AG08396 (cell line): ENCODE measurements around the gene LHB.
"Not testable (repeated sequence)": the region's sequence is repeated elsewhere in the genome, so short reads cannot be mapped to it uniquely, and the experiment has no call there.

Experiments used
- DNase-seq: peaks from one replicate; pipeline ENCODE4 v3.0.0; 2012; ENCODE audit warnings: low spot score, mixed read lengths

Gene LHB

DNA sequence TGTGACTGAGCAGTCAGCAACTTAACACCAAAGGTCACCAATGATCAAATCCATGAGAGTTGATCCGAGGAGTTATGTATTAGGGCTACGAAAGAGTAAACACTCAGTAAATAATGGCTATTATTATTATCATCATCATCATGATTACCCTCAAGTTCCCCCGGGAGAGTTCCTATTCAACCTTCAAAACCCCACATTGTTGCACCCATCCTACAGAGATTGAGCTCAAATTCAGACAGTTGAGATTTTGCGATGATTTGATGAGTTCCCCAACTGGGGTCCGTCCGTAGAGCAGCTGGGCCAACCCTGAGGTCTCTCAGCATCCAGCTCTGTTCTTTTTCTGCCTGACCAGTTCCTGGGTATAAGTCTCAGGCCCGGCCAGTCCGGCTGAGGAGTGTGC, 21.2 kb upstream of the LHB start:
- not testable (repeated sequence) for DNase-seq

DNA sequence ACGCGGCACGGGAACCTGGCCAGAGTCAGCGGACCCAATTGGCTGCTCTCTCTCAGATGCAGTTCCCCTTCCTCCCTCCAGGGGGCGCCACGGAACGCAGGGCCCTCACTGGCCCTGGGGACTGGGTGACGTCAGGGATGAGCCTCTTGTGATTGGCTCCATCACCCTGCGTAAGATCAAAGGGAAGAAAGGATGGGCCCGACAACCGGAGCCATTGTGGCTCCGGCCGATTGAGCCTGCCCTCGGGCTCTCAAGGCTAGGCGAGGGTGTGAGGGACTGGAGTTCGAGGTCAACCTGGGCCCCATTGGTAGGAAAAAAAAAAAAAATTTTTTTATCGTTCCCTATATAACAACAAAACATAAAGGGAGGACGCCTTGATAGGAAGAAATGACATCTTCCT, 19.9 kb upstream of the LHB start, which contains the start of gene CGB1:
Gene CGB1, minus strand, starts transcription at position 81 of the 400 bp plus-strand sequence. CDS start 184 bp downstream, outside the sequence.
- DNase-seq: not testable (repeated sequence)

DNA sequence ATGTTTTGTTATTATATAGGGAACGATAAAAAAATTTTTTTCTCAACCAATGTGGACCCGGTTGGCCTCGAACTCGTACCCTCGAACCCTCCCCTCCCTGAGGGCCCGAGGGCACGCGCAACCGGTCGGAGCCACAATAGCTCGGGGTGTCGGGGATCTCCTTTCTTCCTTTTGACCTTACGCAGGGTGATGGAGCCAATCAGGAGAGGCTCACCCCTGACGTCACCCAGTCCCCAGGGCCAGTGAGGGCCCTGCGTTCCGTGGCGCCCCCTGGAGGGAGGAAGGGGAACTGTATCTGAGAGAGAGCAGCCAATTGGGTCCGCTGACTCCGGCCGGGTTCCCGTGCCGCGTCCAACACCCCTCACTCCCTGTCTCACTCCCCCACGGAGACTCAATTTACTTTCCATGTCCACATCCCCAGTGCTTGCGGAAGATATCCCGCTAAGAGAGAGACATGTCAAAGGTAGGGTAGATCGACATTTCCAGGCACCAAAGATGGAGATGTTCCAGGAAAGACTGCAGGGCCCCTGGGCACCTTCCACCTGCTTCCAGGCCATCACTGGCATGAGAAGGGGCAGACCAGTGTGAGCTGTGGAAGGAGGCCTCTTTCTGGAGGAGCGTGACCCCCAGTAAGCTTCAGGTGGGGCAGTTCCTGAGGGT, 14.9 kb upstream of the LHB start, which contains the start of gene CGB2:
Gene CGB2, plus strand, starts transcription at position 249 of the 660 bp plus-strand sequence. Its CDS starts 206 bp downstream, at position 455.
- DNase-seq: not testable (repeated sequence)

DNA sequence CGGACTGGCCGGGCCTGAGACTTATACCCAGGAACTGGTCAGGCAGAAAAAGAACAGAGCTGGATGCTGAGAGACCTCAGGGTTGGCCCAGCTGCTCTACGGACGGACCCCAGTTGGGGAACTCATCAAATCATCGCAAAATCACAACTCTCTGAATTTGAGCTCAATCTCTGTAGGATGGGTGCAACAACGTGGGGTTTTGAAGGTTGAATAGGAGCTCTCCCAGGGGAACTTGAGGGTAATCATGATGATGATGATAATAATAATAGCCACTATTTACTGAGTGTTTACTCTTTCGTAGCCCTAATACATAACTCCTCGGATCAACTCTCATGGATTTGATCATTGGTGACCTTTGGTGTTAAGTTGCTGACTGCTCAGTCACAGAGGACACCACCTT, 13.4 kb upstream of the LHB start:
- DNase-seq: not testable (repeated sequence)

DNA sequence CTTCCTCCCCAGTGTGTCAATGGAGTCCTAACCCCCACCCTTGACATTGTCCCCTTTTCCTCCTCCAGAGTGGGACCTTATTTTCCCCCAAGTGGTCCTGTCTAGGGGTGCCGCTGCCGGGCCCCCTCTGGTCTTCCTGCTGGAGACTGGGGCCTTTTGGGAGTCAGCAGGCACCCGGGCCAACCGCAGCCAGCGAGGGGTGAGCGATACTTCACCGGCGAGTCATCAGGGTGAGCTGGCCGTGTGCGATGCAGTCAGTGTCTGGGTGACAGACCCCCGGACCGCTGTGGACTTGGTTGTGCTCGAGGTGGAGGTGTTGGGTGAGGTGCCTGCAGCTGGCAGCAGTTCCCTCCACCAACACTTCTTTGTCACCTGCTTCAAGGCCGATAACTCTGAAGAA, 12.9 kb upstream of the LHB start:
- not testable (repeated sequence) for DNase-seq

DNA sequence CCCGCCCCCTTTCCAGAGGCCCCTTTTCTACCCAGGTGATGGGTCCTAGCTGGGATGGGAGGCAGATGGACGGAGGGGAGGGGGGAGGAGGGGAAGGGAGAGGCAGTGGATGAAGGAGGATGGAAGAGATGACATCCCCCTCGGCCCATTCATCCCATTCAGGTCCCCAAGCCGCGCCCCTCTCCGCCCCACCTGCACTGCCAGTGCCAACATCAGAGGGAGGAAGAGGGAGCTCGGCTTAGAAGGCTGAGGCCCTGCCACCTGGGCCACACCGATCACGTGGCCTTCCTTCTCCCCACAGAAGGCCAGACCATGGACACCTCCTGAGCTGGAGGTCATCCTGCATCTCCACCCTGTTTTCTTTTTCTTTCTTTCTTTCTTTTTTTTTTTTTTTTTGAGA, 11.8 kb upstream of the LHB start:
- DNase-seq: not testable (repeated sequence)

DNA sequence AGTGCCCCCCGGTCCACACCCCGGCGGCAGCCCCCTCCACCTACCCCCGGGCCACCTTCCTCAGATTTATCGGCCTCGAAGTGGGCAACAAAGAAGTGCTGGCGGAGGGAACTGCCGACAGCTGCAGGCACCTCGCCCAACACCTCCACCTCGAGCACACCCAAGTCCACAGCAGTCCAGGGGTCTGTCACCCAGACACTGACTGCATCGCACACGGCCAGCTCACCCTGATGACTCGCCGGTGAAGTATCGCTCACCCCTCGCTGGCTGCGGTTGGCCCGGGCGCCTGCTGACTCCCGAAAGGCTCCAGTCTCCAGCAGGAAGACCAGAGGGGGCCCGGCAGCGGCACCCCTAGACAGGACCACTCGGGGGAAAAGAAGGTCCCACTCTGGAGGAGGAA, 8.7 kb upstream of the LHB start:
- not testable (repeated sequence) for DNase-seq

DNA sequence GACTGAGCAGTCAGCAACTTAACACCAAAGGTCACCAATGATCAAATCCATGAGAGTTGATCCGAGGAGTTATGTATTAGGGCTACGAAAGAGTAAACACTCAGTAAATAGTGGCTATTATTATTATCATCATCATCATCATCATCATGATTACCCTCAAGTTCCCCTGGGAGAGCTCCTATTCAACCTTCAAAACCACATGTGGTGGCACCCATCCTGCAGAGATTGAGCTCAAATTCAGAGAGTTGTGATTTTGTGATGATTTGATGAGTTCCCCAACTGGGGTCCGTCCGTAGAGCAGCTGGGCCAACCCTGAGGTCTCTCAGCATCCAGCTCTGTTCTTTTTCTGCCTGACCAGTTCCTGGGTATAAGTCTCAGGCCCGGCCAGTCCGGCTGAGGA, 8.2 kb upstream of the LHB start:
- DNase-seq: not testable (repeated sequence)

DNA sequence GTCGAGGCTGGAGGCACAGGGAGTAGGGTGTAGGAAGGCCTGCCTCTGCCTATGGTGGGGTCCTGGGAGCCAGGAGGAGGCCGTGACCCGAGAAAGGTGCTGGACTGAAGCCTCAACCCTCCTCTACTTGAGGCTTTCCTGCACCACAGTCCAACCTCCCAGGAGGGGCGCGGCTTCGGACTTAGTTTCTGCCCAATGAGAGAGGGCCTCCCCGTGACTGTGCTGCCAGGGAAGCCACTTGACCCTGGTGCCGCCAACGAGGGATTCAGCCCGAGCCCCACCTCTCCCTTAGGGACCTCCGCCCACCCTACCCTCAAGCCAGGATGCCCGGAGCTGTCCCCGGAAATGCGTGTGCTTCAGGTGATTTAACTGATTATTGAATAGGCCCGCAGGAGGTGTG, 7.3 kb upstream of the LHB start, which contains the start of gene CGB3:
Gene CGB3, minus strand, starts transcription at position 101 of the 400 bp plus-strand sequence. CDS start 362 bp downstream, outside the sequence.
- DNase-seq: not testable (repeated sequence)

DNA sequence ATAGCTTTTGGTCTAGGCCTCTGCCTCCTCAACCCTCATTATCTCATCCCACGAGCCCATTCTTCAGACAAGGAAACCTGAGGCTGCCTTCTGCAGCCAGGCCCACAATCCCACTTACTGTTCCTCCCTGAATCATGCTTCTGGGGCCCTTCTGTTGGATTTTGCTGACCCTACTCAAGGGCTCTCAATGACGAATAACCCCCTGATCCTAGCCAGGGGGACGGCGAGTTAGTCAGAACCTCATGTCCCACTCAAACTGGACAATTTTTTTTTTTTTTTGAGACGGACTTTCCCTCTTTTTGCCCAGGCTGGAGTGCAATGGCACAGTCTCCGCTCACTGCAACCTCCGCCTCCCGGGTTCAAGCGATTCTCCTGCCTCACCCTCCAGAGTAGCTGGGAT, 5.2 kb upstream of the LHB start:
- no peak for DNase-seq

DNA sequence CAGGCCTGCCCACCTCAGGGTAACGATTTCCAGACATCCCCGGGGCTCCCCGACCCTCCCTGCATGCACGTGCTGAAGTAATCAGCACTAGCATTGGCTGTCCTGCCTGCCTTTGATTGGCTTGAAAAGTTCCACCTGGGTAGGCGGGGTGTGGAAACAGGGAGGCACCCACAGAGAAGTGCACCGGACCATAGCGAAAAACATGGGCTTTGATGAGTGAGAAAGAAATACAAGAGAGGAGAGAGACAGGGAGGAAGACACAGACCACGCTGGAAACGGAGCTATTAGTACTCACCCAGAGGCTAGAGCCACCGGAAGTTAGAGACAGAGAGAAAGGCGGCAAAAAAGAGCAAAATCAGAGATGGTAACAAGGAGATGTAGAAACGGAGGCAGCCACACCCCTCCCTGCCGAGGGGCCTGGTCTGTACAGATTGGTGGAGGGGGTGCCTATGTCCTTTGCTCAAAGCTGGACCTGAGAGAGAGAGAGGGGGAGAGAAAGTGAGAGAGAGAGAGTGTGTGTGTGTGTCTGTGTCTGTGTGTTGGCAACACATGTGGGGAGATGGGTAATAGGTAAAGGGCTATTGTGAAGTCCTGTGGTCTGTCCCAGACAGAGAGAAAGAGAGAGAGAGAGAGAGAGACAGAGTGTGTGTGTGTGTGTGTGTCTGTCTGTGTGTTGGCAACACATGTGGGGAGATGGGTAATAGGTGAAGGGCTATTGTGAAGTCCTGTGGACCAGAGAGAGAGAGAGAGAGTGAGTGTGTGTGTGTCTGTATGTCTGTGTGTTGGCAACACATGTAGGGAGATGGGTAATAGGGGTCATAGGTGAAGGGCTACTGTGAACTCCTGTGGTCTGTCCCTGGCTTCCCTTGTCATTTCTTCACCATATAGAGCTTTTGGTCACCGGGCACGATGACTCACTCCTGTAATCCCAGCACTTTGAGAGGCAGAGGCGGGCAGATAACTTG, 4.3 kb upstream of the LHB start:
- no peak for DNase-seq

DNA sequence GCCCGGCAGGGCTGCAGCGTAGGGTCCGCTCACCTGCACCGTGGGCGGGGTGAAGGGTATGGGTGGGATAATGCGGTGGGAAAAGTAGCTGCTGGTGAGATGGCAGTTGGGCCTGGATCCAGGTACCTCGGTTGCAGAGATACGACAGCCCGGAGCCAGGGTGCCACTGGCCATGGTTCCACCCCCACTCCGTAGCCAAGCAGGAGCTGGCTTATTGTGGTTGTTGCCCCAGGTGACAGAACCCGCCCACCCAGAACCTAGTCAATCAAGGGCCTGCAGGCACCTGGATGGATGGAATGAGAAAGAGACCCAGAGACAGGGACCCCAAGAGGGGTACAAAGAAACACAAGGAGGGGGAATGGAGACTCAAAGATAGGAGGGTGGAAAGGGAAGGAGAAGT, 3.5 kb upstream of the LHB start:
- no peak for DNase-seq

DNA sequence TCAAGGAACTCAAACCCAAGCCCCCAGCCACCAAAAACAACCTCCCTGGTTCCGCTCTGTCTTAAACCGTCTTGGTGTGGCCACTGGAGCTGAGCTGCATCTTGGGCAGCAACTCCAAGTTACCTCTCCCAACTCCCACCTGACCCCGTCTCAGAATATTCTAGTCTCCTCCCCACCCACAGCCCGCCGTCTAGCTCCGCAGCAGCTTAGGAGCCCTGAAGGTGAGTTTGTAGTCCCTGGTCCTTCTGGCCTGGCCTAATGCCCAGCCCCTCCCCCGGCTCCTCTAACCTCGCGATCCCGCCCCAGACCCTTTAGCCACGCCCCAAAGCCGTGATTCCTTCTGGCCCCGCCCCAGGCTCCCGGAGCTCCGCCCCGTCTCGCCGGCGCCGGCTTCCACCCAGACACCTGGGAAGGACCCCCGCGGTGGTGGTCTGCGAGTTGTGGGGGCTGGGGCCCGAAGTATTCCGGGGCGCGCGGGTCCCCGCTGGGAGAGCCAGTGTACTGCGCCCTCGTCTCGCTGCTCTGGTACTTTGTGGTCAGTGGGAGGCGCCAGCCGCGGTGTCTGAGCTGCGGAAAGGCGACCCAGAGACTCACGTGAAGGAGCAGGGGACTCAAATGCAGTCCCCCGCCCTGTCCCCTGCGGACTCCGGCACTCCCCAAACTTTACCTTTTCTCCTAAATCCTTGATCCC, 2.5 kb upstream of the LHB start:
- DNase-seq: peak; percentile 61

DNA sequence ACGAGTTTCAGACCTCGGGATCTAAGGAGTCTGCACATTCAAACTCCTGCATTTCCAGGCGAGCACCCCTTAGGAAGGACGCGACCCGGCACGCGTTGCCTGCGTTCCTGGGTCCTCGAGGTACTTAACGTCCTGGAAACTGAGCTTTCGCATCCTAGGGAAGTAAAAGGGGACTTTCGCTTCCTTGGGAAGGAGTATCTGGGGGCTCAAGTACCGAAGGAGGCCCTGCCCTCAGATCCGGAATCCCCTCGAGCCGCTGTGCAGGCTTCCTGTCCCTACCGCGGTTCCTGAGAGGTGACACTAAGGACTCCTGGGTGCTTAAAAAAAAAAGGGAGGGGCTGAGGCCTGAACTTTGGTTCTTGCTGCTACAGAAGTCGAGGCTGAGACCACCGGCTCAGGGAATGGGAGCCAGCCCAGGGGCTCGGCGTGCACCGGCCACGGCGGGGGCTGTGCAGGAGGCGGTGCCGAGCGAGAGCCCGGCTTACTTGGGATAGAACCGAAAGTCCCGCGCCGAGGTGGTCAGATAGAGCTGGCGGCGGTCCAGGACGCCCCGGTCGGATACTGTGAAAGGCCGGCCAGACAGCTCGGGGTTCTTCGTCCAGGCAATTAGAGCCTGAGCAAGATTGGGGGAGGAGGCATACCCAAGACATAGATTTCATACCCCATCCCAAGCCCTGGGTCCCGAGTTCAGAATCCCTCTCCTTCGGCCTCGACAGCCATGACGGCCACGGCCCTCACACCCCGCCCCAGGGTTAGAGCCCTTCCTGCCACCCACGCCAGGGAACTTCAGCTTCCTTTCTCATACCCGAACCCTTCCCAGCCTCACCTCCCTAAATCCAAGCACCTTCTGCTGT, 1.7 kb upstream of the LHB start:
- DNase-seq: not testable (repeated sequence)

DNA sequence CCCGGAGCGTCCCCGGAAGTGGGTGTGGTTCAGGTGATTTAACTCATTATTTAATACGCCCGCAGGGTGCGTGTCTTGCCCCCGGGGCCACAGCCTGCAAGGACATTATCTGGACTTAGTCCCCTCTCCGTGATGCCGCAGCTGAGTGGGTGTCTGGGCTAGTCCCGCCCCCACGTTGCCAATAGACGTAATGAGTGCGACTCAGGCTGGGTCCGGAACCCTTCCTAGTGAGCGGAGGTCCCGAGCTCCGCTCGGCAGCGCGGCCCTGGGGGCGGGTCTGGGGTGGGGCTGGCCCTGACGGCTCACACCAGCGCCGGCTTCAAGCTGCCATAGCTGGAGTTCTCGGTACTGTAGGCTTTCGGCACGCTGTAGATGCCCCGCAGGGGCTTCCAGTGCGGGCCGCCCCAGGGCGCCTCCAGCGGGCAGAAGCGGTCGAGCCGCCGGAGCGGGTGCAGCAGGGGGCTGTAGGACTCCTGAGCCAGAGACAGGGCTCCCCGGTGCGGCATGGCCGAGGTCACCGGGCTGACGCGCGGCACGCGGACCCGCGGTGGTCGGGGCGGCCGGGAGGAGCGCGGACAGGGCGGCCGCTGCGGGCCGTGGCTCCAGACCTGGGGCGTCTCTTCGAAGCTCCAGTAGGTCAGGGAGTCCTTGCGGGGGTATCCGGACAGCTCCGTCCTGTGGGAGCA, 918 bp upstream of the LHB start:
- peak; percentile 88 for DNase-seq

DNA sequence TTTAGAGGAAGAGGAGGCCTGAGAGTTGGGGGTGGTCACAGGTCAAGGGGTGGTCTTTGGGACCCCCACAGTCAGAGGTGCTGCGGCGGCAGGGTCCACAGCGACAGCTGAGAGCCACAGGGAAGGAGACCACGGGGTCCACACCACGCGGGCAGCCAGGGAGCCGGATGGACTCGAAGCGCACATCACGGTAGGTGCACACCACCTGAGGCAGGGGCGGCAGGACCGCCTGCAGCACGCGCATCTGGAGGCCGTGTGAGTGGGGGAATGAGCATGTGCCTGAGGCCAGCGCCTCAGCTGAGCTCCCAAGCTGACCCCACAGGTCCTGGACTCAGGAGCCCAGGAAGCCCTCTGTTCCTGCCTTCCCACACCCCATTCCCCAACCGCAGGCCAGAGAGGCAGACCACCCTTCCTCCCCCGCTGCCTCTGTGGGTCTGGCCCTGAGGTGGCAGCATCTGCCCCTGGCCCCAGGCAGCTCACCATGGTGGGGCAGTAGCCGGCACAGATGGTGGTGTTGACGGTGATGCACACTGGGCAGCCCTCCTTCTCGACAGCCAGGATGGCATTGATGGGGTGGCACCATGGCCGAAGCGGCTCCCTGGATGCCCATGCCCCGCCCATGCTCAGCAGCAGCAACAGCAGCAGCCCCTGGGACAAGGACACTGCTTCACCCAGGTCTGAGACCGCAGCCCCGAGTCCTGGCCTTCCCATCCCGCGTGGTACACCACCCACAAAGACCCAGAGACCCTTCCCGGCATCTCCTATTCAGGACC, 638 bp downstream of the LHB start:
- DNase-seq: no peak

DNA sequence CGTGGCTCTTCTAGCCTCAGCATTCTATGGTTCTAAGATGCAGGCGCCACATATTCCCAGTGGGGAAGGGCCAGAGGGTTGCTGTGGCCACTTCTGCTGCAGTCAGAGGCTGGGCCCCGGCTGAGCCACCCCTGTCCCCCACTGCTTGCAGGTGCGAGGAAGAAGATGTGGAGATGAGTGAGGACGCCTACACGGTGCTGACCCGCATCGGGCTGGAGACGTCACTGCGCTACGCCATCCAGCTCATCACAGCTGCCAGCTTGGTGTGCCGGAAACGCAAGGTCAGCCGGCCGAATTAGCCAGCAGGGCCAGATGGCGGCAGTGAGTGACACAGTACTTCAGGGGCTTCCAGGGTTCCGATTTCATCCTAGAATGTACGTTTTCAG, 2.0 kb downstream of the LHB start:
- no peak for DNase-seq

DNA sequence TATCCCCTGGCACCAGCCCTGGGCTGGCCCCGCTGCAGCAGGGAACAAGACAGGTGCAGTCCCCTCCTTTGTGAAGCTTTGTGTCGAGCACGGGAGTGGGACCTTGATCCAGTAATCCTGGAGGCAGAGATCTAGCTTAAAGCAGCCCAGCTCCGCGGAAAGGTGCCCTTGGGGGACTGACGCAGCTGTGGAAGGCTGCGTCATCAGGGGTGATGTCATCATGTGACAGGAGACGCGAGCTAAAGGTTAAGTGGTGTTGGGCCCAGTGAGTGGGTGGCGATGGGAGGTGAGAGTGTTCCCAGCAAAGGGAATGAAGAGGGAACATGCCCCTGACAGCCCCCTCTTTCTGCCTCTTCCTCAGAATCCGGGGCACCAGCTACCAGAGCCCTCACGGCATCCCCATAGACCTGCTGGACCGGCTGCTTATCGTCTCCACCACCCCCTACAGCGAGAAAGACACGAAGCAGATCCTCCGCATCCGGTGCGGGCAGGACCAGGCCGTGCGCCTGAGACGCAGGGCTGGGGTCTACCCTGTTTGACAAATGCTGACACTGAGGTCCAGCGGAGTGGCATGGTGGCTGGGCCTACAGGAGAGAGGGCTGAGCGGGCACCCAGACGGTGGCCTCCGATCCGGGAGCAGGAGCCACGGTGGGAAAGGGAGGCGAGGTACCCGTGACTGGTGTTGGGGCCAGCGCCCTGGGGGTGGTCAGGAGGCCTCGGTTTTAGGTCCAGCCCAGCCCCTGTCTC, 2.6 kb downstream of the LHB start:
- DNase-seq: no peak

DNA sequence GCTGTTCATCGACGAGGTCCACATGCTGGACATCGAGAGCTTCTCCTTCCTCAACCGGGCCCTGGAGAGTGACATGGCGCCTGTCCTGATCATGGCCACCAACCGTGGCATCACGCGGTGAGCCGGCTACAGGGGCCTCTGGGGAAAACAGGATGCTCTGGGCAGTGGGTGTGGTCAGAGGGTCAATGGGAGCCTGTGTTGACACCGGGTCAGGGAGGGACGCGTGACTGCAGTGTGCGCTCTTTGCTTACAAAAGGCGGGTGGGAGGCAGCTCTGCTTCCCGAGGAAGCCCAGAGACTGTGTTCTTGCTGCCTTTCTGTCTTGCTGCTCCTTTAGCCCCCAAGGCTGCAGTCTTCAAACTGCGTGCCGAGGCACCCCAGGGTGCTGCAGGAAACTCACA, 5.7 kb downstream of the LHB start:
- DNase-seq: no peak
